ENCODE measurements around the gene CD164L2.
"Not testable (repeated sequence)": the region's sequence is repeated elsewhere in the genome, so short reads cannot be mapped to it uniquely, and the experiment has no call there.

DNA sequence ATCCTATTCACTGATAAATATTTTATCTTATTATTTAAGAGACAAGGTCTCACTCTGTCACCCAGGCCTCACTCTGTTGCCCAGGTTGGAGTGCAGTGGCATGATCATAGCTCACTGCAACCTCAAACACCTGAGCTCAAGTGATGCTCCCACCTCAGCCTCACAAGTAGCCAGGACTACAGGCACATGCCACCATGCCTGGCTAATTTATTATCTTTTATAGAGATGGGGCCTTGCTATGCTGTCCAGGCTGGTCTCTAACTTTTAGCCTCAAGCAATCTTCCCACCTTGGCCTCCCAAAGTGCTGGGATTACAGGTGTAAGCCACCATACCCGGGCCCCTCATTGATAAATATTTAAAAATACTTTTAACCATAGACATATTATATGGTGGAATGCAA, 49.6 kb upstream of the CD164L2 start:
- TF ChIP-seq, protein P1, sequence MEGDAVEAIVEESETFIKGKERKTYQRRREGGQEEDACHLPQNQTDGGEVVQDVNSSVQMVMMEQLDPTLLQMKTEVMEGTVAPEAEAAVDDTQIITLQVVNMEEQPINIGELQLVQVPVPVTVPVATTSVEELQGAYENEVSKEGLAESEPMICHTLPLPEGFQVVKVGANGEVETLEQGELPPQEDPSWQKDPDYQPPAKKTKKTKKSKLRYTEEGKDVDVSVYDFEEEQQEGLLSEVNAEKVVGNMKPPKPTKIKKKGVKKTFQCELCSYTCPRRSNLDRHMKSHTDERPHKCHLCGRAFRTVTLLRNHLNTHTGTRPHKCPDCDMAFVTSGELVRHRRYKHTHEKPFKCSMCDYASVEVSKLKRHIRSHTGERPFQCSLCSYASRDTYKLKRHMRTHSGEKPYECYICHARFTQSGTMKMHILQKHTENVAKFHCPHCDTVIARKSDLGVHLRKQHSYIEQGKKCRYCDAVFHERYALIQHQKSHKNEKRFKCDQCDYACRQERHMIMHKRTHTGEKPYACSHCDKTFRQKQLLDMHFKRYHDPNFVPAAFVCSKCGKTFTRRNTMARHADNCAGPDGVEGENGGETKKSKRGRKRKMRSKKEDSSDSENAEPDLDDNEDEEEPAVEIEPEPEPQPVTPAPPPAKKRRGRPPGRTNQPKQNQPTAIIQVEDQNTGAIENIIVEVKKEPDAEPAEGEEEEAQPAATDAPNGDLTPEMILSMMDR (IDR thresholded peaks at IDR 0.05) = not testable (repeated sequence)
- TF ChIP-seq POLR2A, EP300 (IDR thresholded peaks at IDR 0.05): not testable (repeated sequence)
